Activated B cell treated with CpG ODN at 0.5 μM for 24 hours (primary cell): ENCODE measurements around the gene RFTN1. TPM values are rescaled to one million over a fixed set of nuclear protein-coding genes. Genes with fewer than 3 reads are reported as not detected.

ENCODE experiments used
- ATAC-seq: fragments of 200-7000 bp; cut with Tn5 transposase; one replicate; pipeline ENCODE4 v1.10.0; 2021; ENCODE audit warnings: low read depth, mild to moderate bottlenecking, moderate library complexity
- CTCF ChIA-PET: fragments of 350-600 bp; sonication (Branson Sonifier 250); formaldehyde crosslinking; loops from one replicate; lab custom pipeline; 2021; ENCODE audit warnings: antibody characterized with exemption; lab: Charles Lee
- POLR2A ChIA-PET: fragments of 350-600 bp; sonication (Branson Sonifier 250); formaldehyde crosslinking; loops from one replicate; lab custom pipeline; 2021; ENCODE audit warnings: antibody characterized with exemption; lab: Charles Lee
- DNase-seq: peaks from one replicate; pipeline ENCODE4 v3.0.0; 2022
- H3K27ac Mint-ChIP-seq: one replicate; pipeline ENCODE4 v1.8.0; 2020; ENCODE audit warnings: mixed read lengths
- H3K27me3 Mint-ChIP-seq: one replicate; pipeline ENCODE4 v1.8.0; 2021; ENCODE audit warnings: mixed read lengths
- H3K36me3 Mint-ChIP-seq: one replicate; pipeline ENCODE4 v1.8.0; 2021; ENCODE audit warnings: low read depth, mixed read lengths
- H3K4me1 Mint-ChIP-seq: one replicate; pipeline ENCODE4 v1.8.0; 2021; ENCODE audit warnings: mixed read lengths
- H3K4me3 Mint-ChIP-seq: one replicate; pipeline ENCODE4 v1.8.0; 2020; ENCODE audit warnings: mild to moderate bottlenecking, mixed read lengths
- H3K9me3 Mint-ChIP-seq: one replicate; pipeline ENCODE4 v1.8.0; 2020; ENCODE audit warnings: mixed read lengths
- intact Hi-C: fragments of 100-400 bp; cut with micrococcal nuclease; formaldehyde crosslinking; loops from one replicate; pipeline ENCODE4 v1.15.1; 2024
- total RNA-seq: library from RNA; stranded (reverse); gene quantifications from 2 replicates; pipeline ENCODE4 v1.2.3, GENCODE V29; 2022
- TF ChIP-seq, protein P1 (sequence below): fragments of 200-600 bp; IDR thresholded peaks from one replicate; pipeline ENCODE4 v1.8.0; 2022; ENCODE audit warnings: antibody characterized with exemption, mild to moderate bottlenecking

RFTN1 gene
- total RNA-seq, 1 donor from 2014 or later, result 365 TPM

DNA sequence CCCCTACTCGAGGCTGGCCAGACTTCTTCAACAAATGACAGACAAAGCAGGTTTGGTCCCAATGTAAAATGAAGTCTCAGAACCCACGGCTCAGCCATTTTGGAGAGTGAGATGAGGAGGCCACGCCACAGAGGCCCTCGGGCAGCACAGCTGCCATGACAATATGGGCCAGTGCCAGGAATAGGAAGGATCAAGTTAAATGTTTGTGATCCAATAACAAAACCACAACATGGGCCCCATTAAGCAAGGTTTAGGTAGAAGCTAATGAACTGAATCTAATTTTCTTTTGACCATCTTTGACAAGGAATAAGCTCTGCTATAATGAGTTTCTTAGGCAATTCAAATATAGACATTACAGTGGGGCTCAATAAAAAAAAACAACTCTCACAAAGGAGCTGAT, 52.6 kb downstream of the RFTN1 start:
- Mint-ChIP-seq H3K4me1 (peaks cover 38% of the 10 kb centered on the region), H3K4me3 (no peak overlapping the region), H3K9me3 (no peaks in the 10 kb centered on the region), H3K36me3 (peaks cover 54% of the 10 kb centered on the region), H3K27ac (no peak overlapping the region), H3K27me3 (no peaks in the 10 kb centered on the region)
- no peak for ATAC-seq
- ChIA-PET POLR2A (interaction anchor here (0.6 to 0.7 kb wide), 2 partner anchors 51 to 63 kb away, joined by 3 read pairs; no protein-coding TSS in a partner anchor), CTCF (no interaction called here)
- no peak for DNase-seq
- intact Hi-C loops, result no loop called here
- TF ChIP-seq, protein P1, sequence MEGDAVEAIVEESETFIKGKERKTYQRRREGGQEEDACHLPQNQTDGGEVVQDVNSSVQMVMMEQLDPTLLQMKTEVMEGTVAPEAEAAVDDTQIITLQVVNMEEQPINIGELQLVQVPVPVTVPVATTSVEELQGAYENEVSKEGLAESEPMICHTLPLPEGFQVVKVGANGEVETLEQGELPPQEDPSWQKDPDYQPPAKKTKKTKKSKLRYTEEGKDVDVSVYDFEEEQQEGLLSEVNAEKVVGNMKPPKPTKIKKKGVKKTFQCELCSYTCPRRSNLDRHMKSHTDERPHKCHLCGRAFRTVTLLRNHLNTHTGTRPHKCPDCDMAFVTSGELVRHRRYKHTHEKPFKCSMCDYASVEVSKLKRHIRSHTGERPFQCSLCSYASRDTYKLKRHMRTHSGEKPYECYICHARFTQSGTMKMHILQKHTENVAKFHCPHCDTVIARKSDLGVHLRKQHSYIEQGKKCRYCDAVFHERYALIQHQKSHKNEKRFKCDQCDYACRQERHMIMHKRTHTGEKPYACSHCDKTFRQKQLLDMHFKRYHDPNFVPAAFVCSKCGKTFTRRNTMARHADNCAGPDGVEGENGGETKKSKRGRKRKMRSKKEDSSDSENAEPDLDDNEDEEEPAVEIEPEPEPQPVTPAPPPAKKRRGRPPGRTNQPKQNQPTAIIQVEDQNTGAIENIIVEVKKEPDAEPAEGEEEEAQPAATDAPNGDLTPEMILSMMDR, result no peak

DNA sequence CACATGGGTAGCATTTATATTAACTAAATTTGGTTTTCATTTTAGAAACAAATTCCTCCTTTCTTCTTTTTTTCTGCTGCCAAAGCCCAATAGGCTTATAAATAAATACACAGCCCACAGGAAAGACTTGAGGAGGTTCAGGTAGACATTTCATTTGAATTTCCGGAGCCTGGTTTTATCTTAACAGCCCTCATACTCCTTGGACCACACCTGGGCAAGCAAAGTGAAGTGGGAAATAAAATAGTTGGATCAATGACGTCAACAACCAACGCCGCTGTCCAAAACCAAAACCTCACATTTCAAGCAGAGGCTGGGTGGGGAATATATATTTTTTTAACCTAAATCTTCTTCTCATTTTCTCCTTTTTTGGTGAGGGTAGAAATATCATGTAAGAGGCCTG, 53.2 kb downstream of the RFTN1 start:
- TF ChIP-seq, protein P1, result no peak

DNA sequence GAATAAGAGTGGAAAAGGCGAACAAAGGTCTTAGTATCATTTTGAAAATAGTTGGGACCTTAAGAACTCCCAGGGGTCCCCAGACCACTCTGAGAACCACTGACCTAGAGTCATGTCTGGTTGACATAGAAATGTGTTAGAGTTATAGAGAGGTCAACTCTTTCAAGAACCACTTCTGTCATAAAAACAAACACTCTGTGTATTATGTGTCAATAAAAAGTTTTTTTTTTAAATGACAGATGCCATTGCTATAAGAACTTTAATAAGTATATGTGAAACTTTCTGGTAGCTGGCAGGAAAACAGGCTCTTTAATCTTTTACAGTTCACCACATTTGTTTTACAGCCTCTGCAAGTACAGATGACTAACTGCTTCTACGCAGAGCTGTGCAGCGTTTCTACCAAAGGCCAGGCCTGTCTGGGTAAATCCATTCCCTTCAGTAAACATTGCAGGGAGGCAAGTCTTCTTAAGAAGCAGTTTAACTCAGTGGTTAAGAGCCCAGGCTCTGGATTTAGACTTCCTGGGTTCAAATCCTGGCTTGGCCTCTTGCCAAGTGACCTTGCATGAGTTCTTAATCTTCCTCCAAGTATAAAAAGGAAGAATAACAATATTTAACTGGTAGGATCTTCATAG, 56.6 kb downstream of the RFTN1 start:
- no peaks in the 10 kb centered on the region for H3K9me3 Mint-ChIP-seq
- TF ChIP-seq, protein P1, result no peak
- ChIA-PET CTCF (no interaction called here), POLR2A (no interaction called here)
- peaks cover 64% of the 10 kb centered on the region for H3K36me3 Mint-ChIP-seq
- H3K27me3 Mint-ChIP-seq, result no peaks in the 10 kb centered on the region
- no peak for DNase-seq
- intact Hi-C loops, result no loop called here
- H3K4me1 Mint-ChIP-seq, result peaks cover 40% of the 10 kb centered on the region
- H3K27ac Mint-ChIP-seq, result no peak overlapping the region
- H3K4me3 Mint-ChIP-seq, result no peak overlapping the region
- no peak for ATAC-seq

More for the DNA sequence above, 53.2 kb downstream of the RFTN1 start:
- intact Hi-C loops, result no loop called here
- ATAC-seq, result no peak
- Mint-ChIP-seq H3K4me1 (peaks cover 37% of the 10 kb centered on the region), H3K27ac (no peak overlapping the region), H3K27me3 (no peaks in the 10 kb centered on the region), H3K4me3 (no peak overlapping the region), H3K36me3 (peaks cover 54% of the 10 kb centered on the region), H3K9me3 (no peaks in the 10 kb centered on the region)
- POLR2A ChIA-PET, result interaction anchor here (0.7 kb wide), 1 partner anchor 52 kb away, joined by 3 read pairs; no protein-coding TSS in a partner anchor
- DNase-seq, result no peak
- CTCF ChIA-PET, result no interaction called here

DNA sequence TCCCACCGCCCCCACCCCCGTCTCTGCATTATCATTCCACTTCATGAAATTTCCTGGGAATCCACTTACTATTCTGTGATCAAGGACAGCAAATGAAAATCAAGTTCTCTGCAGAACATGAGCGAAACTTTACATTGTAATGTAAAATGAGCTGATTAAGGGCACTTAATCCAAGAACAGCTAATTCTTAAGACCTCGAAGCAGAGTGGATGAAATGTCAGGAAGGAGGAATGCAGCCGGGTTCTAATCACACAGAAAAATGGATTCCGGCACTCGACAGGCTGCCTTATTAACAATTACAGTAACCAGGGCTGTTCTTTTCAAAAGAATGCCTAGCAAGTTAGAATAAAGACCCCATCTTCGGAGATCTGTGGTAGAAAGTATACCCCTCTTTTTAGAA, 57.5 kb downstream of the RFTN1 start:
- Mint-ChIP-seq H3K27me3 (no peaks in the 10 kb centered on the region), H3K36me3 (peaks cover 68% of the 10 kb centered on the region), H3K4me1 (peaks cover 42% of the 10 kb centered on the region), H3K4me3 (no peak overlapping the region), H3K9me3 (no peaks in the 10 kb centered on the region), H3K27ac (no peak overlapping the region)
- no peak for DNase-seq
- POLR2A ChIA-PET, result no interaction called here
- TF ChIP-seq, protein P1, result no peak
- CTCF ChIA-PET, result no interaction called here
- ATAC-seq, result no peak
- intact Hi-C loops, result no loop called here

DNA sequence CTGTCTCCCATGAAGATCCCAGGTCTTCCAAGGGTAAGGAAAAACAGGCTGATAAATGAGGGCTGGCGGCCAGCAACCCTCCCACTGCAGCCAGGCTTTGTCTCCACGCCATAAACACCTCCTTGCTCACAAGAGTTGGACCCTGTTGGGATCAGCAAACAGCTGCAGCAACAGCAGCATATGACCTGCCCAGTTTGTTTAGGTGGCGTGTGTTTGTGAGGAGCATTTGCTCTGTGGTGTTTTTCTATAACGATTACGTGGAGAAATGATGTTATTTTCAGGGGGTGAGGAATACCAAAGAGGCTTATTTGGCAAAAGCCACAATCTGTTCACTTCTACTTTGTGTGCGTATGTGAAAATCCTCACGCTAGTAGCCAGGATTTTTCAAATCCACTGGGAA, 58.5 kb downstream of the RFTN1 start:
- no peak overlapping the region for H3K27ac Mint-ChIP-seq

More for the DNA sequence above, 58.5 kb downstream of the RFTN1 start:
- Mint-ChIP-seq H3K4me1 (peaks cover 45% of the 10 kb centered on the region), H3K4me3 (no peak overlapping the region), H3K36me3 (peaks cover 68% of the 10 kb centered on the region), H3K27me3 (no peaks in the 10 kb centered on the region), H3K9me3 (no peaks in the 10 kb centered on the region)
- TF ChIP-seq, protein P1, result no peak
- ATAC-seq, result no peak
- CTCF ChIA-PET, result no interaction called here
- POLR2A ChIA-PET, result no interaction called here
- no peak for DNase-seq
- intact Hi-C loops, result no loop called here
